Kidney epithelial cell (primary cell): ENCODE data around the gene ERLIN1. TPM values are rescaled to one million over a fixed set of nuclear protein-coding genes. Genes with fewer than 3 reads are reported as not detected.

Experiments
- DNase-seq: peaks from one replicate; pipeline ENCODE4 v3.0.0-alpha.2; 2010; ENCODE audit warnings: low read depth
- H3K27me3 ChIP-seq: 2 replicates; pipeline ENCODE4 v1.6.0; 2011; ENCODE audit warnings: low read length; ENCODE audit not compliant: control insufficient read depth, insufficient read depth
- H3K36me3 ChIP-seq: 2 replicates; pipeline ENCODE4 v1.5.1; 2011; ENCODE audit warnings: low read length; ENCODE audit not compliant: control insufficient read depth, insufficient read depth
- H3K4me3 ChIP-seq: 2 replicates; pipeline ENCODE4 v1.5.1; 2011; ENCODE audit warnings: low read depth, mild to moderate bottlenecking, control low read depth, low read length
- CTCF ChIP-seq: IDR thresholded peaks from 2 replicates; pipeline ENCODE4 v1.5.1; 2011; ENCODE audit warnings: mild to moderate bottlenecking, moderate library complexity, low read length, control low read depth, inconsistent platforms; ENCODE audit not compliant: insufficient read depth, poor library complexity, severe bottlenecking
- total RNA-seq: library from RNA; depleted of rRNA; stranded (reverse); fragments of >200 nt; gene quantifications from 2 replicates; pipeline ENCODE4 v1.2.3, GENCODE V29; 2015

The ERLIN1 gene
- total RNA-seq, 1 donor from 2014 or later, result 17.7 TPM

- H3K4me3 ChIP-seq, result no peak overlapping the region
- no peak for DNase-seq
- no peaks in the 10 kb centered on the region for H3K36me3 ChIP-seq
- H3K27me3 ChIP-seq, result peaks cover 3% of the 10 kb centered on the region
- TF ChIP-seq CTCF, result no peak
These were observed 46.8 kb downstream of the ERLIN1 start for GRCh38 chr10:100138921-100139496.

DNA sequence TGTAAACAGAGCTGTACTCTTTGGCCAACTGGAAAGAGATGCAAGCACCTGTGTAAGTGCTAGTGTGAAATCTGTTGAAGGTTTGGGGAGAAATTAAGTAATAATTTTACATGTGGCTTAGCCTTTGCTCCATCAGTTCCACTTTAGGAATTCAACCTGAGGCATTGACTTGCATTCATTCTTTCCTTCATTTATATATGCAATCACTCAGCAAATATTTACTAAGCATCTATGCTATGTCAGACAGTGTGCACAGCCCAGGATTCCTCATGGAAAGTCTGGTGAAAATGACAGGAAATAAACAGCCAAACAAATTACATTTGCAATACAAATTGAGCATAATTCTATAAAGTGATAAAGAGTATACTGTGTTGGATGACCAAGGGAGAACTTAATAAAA is 50.3 kb downstream of the ERLIN1 start:
- H3K36me3 ChIP-seq, result no peaks in the 10 kb centered on the region

GRCh38 chr10:100133801-100134200 is 52.0 kb downstream of the ERLIN1 start:
- Histone ChIP-seq H3K27me3 (no peaks in the 10 kb centered on the region), H3K36me3 (no peaks in the 10 kb centered on the region), H3K4me3 (no peak overlapping the region)
- TF ChIP-seq CTCF, result no peak
- no peak for DNase-seq

More for the DNA sequence above, 50.3 kb downstream of the ERLIN1 start:
- Histone ChIP-seq H3K27me3 (peaks cover 3% of the 10 kb centered on the region), H3K4me3 (no peak overlapping the region)
- DNase-seq, result no peak
- TF ChIP-seq CTCF, result no peak

- H3K27me3 ChIP-seq, result no peaks in the 10 kb centered on the region
- no peak for DNase-seq
- TF ChIP-seq CTCF, result no peak
- no peak overlapping the region for H3K4me3 ChIP-seq
- no peaks in the 10 kb centered on the region for H3K36me3 ChIP-seq
These were observed 53.4 kb downstream of the ERLIN1 start for GRCh38 chr10:100132427-100132826.

- no peak overlapping the region for H3K4me3 ChIP-seq
- DNase-seq, result no peak
These were observed 54.3 kb downstream of the ERLIN1 start for GRCh38 chr10:100131571-100131970.

More at GRCh38 chr10:100131571-100131970, 54.3 kb downstream of the ERLIN1 start:
- H3K27me3 ChIP-seq, result no peaks in the 10 kb centered on the region
- TF ChIP-seq CTCF, result no peak
- H3K36me3 ChIP-seq, result no peaks in the 10 kb centered on the region
